Psoas muscle (tissue), 8 donors: ENCODE results near the gene ATP7A. TPM values are rescaled to one million over a fixed set of nuclear protein-coding genes. Genes with fewer than 3 reads are reported as not detected.

Source experiments
- ATAC-seq, 4 donors: fragments of 200-7000 bp; cut with Tn5 transposase; one replicate each; pipeline ENCODE4 v1.9.1; 2020; ENCODE audit warnings: moderate library complexity in 3 of 4, mild to moderate bottlenecking in 2 of 4
- DNase-seq, 2 donors: peaks; one replicate each; pipeline ENCODE4 v3.0.0-alpha.2; 2020
- H3K27ac ChIP-seq: fragments of 200-600 bp; one replicate; pipeline ENCODE4 v1.8.0; 2022
- H3K27me3 ChIP-seq, 3 donors: fragments of 200-600 bp in 1 of 3; one replicate each; pipeline versions ENCODE4 v1.6.1 to v1.8.0; 2013 to 2022; ENCODE audit warnings: low read length in 2 of 3, mild to moderate bottlenecking in 2 of 3, moderate library complexity in 1 of 3; ENCODE audit not compliant: insufficient read depth in 3 of 3
- H3K36me3 ChIP-seq, 2 donors: fragments of 200-600 bp in 1 of 2; one replicate each; pipeline versions ENCODE4 v1.6.1 to v1.8.0; 2013 to 2022; ENCODE audit warnings: low read depth in 1 of 2, mild to moderate bottlenecking in 1 of 2, moderate library complexity in 1 of 2; ENCODE audit not compliant: insufficient read depth in 1 of 2
- H3K4me1 ChIP-seq: fragments of 200-600 bp; one replicate; pipeline ENCODE4 v1.8.0; 2022
- H3K4me3 ChIP-seq: fragments of 200-600 bp; one replicate; pipeline ENCODE4 v1.8.0; 2022; ENCODE audit warnings: mild to moderate bottlenecking
- H3K9me3 ChIP-seq: fragments of 200-600 bp; one replicate; pipeline ENCODE4 v1.8.0; 2022
- WGBS, 3 donors: extraction: QIAGEN DNeasy Blood & Tissue Kit; methylation state at CpG; one replicate each; pipeline versions ENCODE4 v1.1.6 to v1.1.7; 2013; 5-methylcytosine and 5-hydroxymethylcytosine counted together
- intact Hi-C, 2 donors: fragments of 100-400 bp; cut with DNase I; formaldehyde crosslinking; loops; one replicate each; pipeline versions ENCODE4 v1.11.0 to v1.14.2; 2022
- polyA plus RNA-seq, 3 donors: library from polyadenylated mRNA; stranded (reverse); fragments of 200-250 nt; gene quantifications; one replicate each; pipeline ENCODE4 v1.2.3, GENCODE V29; 2013
- total RNA-seq, 4 donors: library from RNA; stranded (reverse); fragmentation: NEBNext Ultra II Directional in 2 of 4; extraction: Animal tissue kit (Norgen Biotek cat#: 25700) in 2 of 4; gene quantifications; one replicate each; pipeline versions ENCODE4 v1.2.1 to v1.2.4, GENCODE V29; 2021 to 2023
- TF ChIP-seq, protein P1 (sequence below): fragments of 200-600 bp; IDR thresholded peaks from one replicate; pipeline ENCODE4 v1.8.0; 2022; ENCODE audit warnings: antibody characterized with exemption
- donor health status: healthy with polysubstance abuse.
- donor health status: DM: no; HTN: no; CAD: no; lungs with moderate emphysema.
- donor health status: Bipolar disorder and iron deficiency.
- donor health status: healthy.
- donor health status: DM: yes; HTN: yes; CAD: no.
- donor health status: DM: no; HTN: no; CAD: no.
- donor health status: DM: no; HTN: no; CAD: no.
- donor health status: DM: yes; HTN: yes; CAD: no.

The ATP7A gene
- total and polyA plus RNA-seq, 7 donors, result 0.97 to 6.0 (median 3.4) TPM

DNA sequence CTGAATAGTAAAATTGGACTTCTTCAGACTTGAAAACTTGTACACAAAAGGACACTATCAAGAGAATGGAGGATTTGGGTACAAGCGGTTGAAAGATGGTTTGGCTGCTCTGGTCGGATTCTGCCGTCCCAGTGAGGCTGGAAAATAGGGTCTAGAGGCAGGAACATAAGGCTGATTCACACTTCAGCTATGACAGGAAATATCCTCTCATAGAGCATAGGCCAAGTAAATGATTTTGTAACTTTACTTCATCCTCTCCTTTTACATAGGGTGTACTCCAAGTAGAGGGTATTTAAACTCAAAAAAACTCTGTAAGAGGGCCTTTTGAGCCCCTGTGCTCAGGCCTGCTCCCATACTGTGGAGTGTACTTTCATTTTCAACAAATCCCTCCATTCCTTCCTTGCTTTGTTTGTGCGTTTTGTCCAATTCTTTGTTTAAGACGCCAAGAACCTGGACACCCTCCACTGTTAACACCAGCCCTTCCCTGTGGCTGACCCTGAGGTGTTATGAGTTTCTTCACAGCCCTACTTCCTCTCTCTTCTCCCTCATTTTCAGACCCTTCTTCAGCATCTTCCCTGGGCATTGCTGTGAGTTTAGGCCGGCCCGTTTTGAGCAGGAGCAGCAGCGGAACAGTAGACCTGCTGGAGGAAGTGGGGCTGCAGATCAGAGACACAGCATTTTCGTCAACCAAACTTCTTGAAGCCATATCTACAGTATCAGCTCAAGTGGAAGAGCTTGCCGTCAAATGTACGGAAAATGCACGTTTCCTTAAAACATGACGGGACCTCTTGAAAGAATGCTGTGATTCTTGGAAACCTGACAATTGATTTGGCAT, 51.8 kb downstream of the ATP7A start:
- TF ChIP-seq, protein P1, sequence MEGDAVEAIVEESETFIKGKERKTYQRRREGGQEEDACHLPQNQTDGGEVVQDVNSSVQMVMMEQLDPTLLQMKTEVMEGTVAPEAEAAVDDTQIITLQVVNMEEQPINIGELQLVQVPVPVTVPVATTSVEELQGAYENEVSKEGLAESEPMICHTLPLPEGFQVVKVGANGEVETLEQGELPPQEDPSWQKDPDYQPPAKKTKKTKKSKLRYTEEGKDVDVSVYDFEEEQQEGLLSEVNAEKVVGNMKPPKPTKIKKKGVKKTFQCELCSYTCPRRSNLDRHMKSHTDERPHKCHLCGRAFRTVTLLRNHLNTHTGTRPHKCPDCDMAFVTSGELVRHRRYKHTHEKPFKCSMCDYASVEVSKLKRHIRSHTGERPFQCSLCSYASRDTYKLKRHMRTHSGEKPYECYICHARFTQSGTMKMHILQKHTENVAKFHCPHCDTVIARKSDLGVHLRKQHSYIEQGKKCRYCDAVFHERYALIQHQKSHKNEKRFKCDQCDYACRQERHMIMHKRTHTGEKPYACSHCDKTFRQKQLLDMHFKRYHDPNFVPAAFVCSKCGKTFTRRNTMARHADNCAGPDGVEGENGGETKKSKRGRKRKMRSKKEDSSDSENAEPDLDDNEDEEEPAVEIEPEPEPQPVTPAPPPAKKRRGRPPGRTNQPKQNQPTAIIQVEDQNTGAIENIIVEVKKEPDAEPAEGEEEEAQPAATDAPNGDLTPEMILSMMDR, result no peak
- Histone ChIP-seq H3K9me3 (peaks cover 9% of the 10 kb centered on the region), H3K4me1 (no peaks in the 10 kb centered on the region), H3K36me3 (no peaks in the 10 kb centered on the region), H3K27me3 (no peaks in the 10 kb centered on the region), H3K27ac (no peak overlapping the region), H3K4me3 (no peak overlapping the region)
- DNase-seq, result no peak
- intact Hi-C loops, result no loop called here
- WGBS, 3 donors, result 75 to 91% (median 89%) methylated on average over 13 of the region's 13 CpGs
- ATAC-seq, result no peak

DNA sequence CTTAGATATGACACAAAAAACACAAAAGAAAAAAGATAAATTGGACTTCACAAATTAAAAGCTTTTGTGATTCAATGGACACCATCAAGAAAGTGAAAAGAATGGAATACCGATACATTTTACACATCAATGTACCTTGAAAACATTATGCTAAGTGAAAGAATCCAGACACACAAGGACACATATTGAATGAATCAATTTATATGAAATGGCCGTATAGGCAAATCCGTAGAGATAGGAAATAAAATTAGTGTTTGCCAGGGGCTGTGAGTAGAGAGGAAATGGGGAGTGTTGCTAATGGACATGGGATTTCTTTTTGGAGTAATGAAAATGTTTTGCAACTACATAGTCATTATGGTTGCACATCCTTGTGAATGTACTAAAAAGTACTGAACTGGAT, 55.9 kb downstream of the ATP7A start:
- 89 to 96% (median 94%) methylated on average over 3 of the region's 3 CpGs for WGBS, 3 donors
- ATAC-seq (no peak), DNase-seq (no peak)
- Histone ChIP-seq H3K9me3 (peaks cover 2% of the 10 kb centered on the region), H3K4me3 (no peak overlapping the region), H3K27me3 (no peaks in the 10 kb centered on the region), H3K27ac (no peak overlapping the region), H3K4me1 (no peaks in the 10 kb centered on the region), H3K36me3 (no peaks in the 10 kb centered on the region)
- TF ChIP-seq, protein P1, result no peak
- intact Hi-C loops, result no loop called here

GRCh38 chrX:77967631-77968030, 57.1 kb downstream of the ATP7A start:
- intact Hi-C loops, result no loop called here
- TF ChIP-seq, protein P1, result no peak

GRCh38 chrX:77969538-77969937, 59.0 kb downstream of the ATP7A start, which contains the start of gene PGAM4:
TSS of gene PGAM4 (minus strand) at chrX:77969638. CDS start at chrX:77969638, 0 bp downstream.
- ATAC-seq (no peak), DNase-seq (no peak)
- Histone ChIP-seq H3K4me1 (no peaks in the 10 kb centered on the region), H3K36me3 (no peaks in the 10 kb centered on the region), H3K9me3 (peaks cover 2% of the 10 kb centered on the region), H3K27me3 (no peaks in the 10 kb centered on the region), H3K4me3 (no peak within 1 kb of the TSS), H3K27ac (no peak within 1 kb of the TSS)
- WGBS, 3 donors, result 91 to 98% (median 97%) methylated on average over 13 of the region's 13 CpGs
- intact Hi-C loops, result no loop called here
- TF ChIP-seq, protein P1, result no peak

More at GRCh38 chrX:77967631-77968030, 57.1 kb downstream of the ATP7A start:
- WGBS, 3 donors, result 63 to 92% (median 91%) methylated on average over 1 of the region's 1 CpG
- ATAC-seq (no peak), DNase-seq (no peak)
- peaks cover 2% of the 10 kb centered on the region for H3K9me3 ChIP-seq
- H3K4me1 ChIP-seq, result no peaks in the 10 kb centered on the region
- no peaks in the 10 kb centered on the region for H3K36me3 ChIP-seq
- H3K27ac ChIP-seq, result no peak overlapping the region
- no peak overlapping the region for H3K4me3 ChIP-seq
- no peaks in the 10 kb centered on the region for H3K27me3 ChIP-seq
